ENCODE measurements around the gene MVB12B.

DNA sequence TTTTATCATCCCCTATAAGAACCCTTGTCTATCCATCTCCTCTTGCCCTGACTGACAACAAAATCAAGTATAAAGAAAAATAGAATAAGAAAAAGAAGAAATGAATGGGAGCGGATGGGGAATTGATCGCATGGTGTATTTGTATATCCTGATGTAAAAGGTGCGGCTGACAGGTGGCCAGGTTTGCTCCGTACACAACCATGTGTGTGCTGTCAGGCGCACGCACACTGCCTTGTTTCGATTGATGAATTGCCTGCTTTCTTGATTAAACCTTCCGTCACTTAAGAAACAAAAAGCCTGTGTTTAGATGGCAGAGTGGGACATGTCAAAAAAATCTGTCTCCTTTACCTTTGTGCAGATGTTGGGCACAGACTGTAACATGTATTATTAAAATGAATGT is 102.6 kb downstream of the MVB12B start:
- no peak for TF ChIP-seq OVOL2 (CRISPR knock-in tag; IDR thresholded peaks at IDR 0.05; ENCODE audit: borderline replicate concordance)
- TF ChIP-seq IRF2 (CRISPR knock-in tag; IDR thresholded peaks at IDR 0.05; ENCODE audit: borderline replicate concordance, low read depth): no peak
- TF ChIP-seq, protein P1, sequence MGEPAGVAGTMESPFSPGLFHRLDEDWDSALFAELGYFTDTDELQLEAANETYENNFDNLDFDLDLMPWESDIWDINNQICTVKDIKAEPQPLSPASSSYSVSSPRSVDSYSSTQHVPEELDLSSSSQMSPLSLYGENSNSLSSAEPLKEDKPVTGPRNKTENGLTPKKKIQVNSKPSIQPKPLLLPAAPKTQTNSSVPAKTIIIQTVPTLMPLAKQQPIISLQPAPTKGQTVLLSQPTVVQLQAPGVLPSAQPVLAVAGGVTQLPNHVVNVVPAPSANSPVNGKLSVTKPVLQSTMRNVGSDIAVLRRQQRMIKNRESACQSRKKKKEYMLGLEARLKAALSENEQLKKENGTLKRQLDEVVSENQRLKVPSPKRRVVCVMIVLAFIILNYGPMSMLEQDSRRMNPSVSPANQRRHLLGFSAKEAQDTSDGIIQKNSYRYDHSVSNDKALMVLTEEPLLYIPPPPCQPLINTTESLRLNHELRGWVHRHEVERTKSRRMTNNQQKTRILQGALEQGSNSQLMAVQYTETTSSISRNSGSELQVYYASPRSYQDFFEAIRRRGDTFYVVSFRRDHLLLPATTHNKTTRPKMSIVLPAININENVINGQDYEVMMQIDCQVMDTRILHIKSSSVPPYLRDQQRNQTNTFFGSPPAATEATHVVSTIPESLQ (CRISPR knock-in tag; IDR thresholded peaks at IDR 0.05): no peak
- no peak for TF ChIP-seq TEAD1 (CRISPR knock-in tag; IDR thresholded peaks at IDR 0.05)
- TF ChIP-seq, protein P2, sequence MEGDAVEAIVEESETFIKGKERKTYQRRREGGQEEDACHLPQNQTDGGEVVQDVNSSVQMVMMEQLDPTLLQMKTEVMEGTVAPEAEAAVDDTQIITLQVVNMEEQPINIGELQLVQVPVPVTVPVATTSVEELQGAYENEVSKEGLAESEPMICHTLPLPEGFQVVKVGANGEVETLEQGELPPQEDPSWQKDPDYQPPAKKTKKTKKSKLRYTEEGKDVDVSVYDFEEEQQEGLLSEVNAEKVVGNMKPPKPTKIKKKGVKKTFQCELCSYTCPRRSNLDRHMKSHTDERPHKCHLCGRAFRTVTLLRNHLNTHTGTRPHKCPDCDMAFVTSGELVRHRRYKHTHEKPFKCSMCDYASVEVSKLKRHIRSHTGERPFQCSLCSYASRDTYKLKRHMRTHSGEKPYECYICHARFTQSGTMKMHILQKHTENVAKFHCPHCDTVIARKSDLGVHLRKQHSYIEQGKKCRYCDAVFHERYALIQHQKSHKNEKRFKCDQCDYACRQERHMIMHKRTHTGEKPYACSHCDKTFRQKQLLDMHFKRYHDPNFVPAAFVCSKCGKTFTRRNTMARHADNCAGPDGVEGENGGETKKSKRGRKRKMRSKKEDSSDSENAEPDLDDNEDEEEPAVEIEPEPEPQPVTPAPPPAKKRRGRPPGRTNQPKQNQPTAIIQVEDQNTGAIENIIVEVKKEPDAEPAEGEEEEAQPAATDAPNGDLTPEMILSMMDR (IDR thresholded peaks at IDR 0.05): no peak
- TF ChIP-seq, protein P3, sequence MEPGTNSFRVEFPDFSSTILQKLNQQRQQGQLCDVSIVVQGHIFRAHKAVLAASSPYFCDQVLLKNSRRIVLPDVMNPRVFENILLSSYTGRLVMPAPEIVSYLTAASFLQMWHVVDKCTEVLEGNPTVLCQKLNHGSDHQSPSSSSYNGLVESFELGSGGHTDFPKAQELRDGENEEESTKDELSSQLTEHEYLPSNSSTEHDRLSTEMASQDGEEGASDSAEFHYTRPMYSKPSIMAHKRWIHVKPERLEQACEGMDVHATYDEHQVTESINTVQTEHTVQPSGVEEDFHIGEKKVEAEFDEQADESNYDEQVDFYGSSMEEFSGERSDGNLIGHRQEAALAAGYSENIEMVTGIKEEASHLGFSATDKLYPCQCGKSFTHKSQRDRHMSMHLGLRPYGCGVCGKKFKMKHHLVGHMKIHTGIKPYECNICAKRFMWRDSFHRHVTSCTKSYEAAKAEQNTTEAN (CRISPR knock-in tag; IDR thresholded peaks at IDR 0.05): no peak
- TF ChIP-seq, protein P4, sequence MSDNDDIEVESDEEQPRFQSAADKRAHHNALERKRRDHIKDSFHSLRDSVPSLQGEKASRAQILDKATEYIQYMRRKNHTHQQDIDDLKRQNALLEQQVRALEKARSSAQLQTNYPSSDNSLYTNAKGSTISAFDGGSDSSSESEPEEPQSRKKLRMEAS (CRISPR knock-in tag; IDR thresholded peaks at IDR 0.05): no peak
- no peak for TF ChIP-seq FOXK1 (CRISPR knock-in tag; IDR thresholded peaks at IDR 0.05)
- no peak for TF ChIP-seq NR1H2 (CRISPR knock-in tag; IDR thresholded peaks at IDR 0.05)
- TF ChIP-seq ZNF263 (CRISPR knock-in tag; IDR thresholded peaks at IDR 0.05; ENCODE audit: low read depth): no peak

Data from WTC11 (cell line).